Stimulated activated naive CD4-positive, alpha-beta T cell treated with Interleukin-2 at 50 U/mL for 16 hours (primary cell): Measurements from ENCODE around the gene NFS1.
"Not testable (repeated sequence)": the region's sequence is repeated elsewhere in the genome, so short reads cannot be mapped to it uniquely, and the experiment has no call there.

ENCODE experiments used
- DNase-seq: peaks from one replicate; lab custom pipeline; 2025; lab: John Stamatoyannopoulos, UW

Gene NFS1

GRCh38 chr20:35729836-35730582, 30.9 kb upstream of the NFS1 start:
- DNase-seq = no peak

- no peak for DNase-seq
Observed at GRCh38 chr20:35729283-35729807, 30.2 kb upstream of the NFS1 start.

GRCh38 chr20:35726842-35727711, 27.9 kb upstream of the NFS1 start:
- DNase-seq = no peak

GRCh38 chr20:35724321-35725230, 25.4 kb upstream of the NFS1 start:
- DNase-seq = no peak

GRCh38 chr20:35723652-35724320, 24.6 kb upstream of the NFS1 start:
- DNase-seq = not testable (repeated sequence)

GRCh38 chr20:35723275-35723639, 24.1 kb upstream of the NFS1 start:
- DNase-seq = not testable (repeated sequence)

- DNase-seq = no peak
Observed at GRCh38 chr20:35721621-35722020, 22.5 kb upstream of the NFS1 start.

- DNase-seq = no peak
Observed at GRCh38 chr20:35721219-35721618, 22.1 kb upstream of the NFS1 start.

GRCh38 chr20:35720165-35721123, 21.3 kb upstream of the NFS1 start:
- DNase-seq = no peak

- DNase-seq = no peak
Observed at GRCh38 chr20:35719717-35720116, 20.6 kb upstream of the NFS1 start.

- no peak for DNase-seq
Observed at GRCh38 chr20:35718972-35719635, 20.0 kb upstream of the NFS1 start.

GRCh38 chr20:35718321-35718720, 19.2 kb upstream of the NFS1 start:
- DNase-seq = not testable (repeated sequence)

- DNase-seq = no peak
Observed at GRCh38 chr20:35716330-35716729, 17.2 kb upstream of the NFS1 start.

- no peak for DNase-seq
Observed at GRCh38 chr20:35715652-35716051, 16.5 kb upstream of the NFS1 start.

- DNase-seq = no peak
Observed at GRCh38 chr20:35714127-35714526, 15.0 kb upstream of the NFS1 start.

- DNase-seq = not testable (repeated sequence)
Observed at GRCh38 chr20:35713120-35713519, 14.0 kb upstream of the NFS1 start.

GRCh38 chr20:35711588-35712209, 12.5 kb upstream of the NFS1 start:
- no peak for DNase-seq

GRCh38 chr20:35710884-35711587, 11.9 kb upstream of the NFS1 start:
- no peak for DNase-seq

- DNase-seq = no peak
Observed at GRCh38 chr20:35710039-35710438, 10.9 kb upstream of the NFS1 start.
